GM10266 (cell line): ENCODE data around the gene UBE2G2.

Experiments
- DNase-seq: peaks from one replicate; pipeline ENCODE4 v3.0.0; 2012; ENCODE audit errors: extremely low spot score
- CTCF ChIP-seq: IDR thresholded peaks from 2 replicates; pipeline ENCODE4 v1.5.1; 2012; ENCODE audit warnings: mild to moderate bottlenecking, low read depth; ENCODE audit not compliant: control insufficient read depth, insufficient read depth; ENCODE audit errors: missing control alignments

Gene UBE2G2

GRCh38 chr21:44755227-44755626 lies 46.4 kb downstream of the UBE2G2 start:
- DNase-seq = no peak
- no peak for TF ChIP-seq CTCF

GRCh38 chr21:44753357-44753756 lies 48.3 kb downstream of the UBE2G2 start:
- TF ChIP-seq CTCF = no peak
- no peak for DNase-seq

DNA sequence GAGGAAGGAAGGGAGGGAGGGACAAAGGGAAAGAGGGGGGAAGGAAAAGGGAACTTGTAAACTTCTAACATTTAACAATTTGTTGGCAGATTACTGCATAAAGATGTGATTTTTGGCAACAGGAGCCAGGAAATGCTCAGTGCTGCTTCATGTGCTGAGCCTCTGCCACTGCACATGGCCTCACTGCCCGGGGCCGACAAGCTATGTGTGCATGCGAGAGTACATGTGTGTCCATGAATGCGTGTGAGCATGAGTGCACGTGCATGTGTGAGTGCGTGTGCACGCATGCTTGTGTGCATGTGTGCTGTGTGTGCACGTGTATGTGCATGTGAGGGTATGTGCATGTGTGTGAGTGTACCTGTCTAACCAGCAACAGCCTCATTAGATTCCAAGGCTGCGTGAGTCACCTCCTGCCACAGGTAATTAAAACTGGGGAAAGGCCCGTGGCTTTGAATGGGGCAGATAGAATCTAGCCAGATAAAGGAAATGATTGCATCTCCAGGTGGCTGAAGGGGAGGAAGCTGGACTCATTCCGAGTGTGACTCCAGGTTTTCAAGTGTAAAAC lies 48.9 kb downstream of the UBE2G2 start:
- DNase-seq = no peak
- TF ChIP-seq CTCF = no peak

- no peak for TF ChIP-seq CTCF
- no peak for DNase-seq
Measured at GRCh38 chr21:44751799-44752636, 49.6 kb downstream of the UBE2G2 start.

- no peak for TF ChIP-seq CTCF
- no peak for DNase-seq
Measured at GRCh38 chr21:44751186-44751798, 50.3 kb downstream of the UBE2G2 start.

GRCh38 chr21:44750675-44751025 lies 51.0 kb downstream of the UBE2G2 start:
- DNase-seq = no peak
- TF ChIP-seq CTCF = no peak

- DNase-seq = no peak
- no peak for TF ChIP-seq CTCF
Measured at GRCh38 chr21:44749759-44750674, 51.6 kb downstream of the UBE2G2 start.
